ENCODE measurements around the gene GLB1L2.
"Not testable (repeated sequence)": the region's sequence is repeated elsewhere in the genome, so short reads cannot be mapped to it uniquely, and the experiment has no call there.

Gene GLB1L2, protein sequence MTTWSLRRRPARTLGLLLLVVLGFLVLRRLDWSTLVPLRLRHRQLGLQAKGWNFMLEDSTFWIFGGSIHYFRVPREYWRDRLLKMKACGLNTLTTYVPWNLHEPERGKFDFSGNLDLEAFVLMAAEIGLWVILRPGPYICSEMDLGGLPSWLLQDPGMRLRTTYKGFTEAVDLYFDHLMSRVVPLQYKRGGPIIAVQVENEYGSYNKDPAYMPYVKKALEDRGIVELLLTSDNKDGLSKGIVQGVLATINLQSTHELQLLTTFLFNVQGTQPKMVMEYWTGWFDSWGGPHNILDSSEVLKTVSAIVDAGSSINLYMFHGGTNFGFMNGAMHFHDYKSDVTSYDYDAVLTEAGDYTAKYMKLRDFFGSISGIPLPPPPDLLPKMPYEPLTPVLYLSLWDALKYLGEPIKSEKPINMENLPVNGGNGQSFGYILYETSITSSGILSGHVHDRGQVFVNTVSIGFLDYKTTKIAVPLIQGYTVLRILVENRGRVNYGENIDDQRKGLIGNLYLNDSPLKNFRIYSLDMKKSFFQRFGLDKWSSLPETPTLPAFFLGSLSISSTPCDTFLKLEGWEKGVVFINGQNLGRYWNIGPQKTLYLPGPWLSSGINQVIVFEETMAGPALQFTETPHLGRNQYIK
- long read RNA-seq, result 0 reads

DNA sequence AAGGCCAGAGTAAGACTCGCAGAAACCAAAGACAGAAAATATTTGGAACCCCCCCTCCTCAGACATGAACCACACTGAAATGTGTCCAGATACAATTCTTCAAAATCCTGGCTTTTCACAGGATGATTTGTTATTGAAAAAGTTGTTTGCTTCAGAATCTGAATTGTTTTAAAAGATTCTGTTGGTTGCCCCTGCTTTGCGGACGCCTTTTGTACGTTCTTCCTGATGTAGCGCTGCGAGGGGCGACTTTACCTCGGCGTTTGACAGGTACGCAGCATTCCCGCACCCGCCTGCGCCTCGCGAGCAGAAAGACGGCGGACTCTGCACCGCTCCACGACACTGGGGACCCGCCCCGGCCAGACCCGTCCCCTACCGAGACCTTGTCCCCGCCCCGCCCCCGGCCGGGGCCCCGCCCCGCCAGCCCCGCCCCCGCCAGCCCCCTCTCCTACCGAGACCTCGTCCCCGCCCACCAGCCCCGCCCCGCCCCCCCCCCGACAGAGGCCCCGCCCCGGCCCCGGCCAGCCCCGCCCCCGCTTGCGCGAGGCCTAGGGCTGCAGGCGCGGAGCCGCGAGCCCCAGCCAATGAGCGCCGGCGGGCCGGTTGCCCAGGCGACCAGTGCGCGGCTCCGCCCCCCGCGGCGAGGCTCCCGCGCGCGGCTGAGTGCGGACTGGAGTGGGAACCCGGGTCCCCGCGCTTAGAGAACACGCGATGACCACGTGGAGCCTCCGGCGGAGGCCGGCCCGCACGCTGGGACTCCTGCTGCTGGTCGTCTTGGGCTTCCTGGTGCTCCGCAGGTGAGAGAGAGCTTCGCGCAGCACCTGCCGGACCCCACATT is at the start of gene GLB1L2:
GLB1L2 (plus strand) TSS at position 635 of the 835 bp plus-strand sequence; CDS start at position 709, 74 bp downstream.
- no peak for TF ChIP-seq SPI1 (IDR thresholded peaks at IDR 0.05; ENCODE audit: borderline replicate concordance, low read depth)
- TF ChIP-seq, protein P1, sequence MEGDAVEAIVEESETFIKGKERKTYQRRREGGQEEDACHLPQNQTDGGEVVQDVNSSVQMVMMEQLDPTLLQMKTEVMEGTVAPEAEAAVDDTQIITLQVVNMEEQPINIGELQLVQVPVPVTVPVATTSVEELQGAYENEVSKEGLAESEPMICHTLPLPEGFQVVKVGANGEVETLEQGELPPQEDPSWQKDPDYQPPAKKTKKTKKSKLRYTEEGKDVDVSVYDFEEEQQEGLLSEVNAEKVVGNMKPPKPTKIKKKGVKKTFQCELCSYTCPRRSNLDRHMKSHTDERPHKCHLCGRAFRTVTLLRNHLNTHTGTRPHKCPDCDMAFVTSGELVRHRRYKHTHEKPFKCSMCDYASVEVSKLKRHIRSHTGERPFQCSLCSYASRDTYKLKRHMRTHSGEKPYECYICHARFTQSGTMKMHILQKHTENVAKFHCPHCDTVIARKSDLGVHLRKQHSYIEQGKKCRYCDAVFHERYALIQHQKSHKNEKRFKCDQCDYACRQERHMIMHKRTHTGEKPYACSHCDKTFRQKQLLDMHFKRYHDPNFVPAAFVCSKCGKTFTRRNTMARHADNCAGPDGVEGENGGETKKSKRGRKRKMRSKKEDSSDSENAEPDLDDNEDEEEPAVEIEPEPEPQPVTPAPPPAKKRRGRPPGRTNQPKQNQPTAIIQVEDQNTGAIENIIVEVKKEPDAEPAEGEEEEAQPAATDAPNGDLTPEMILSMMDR (IDR thresholded peaks at IDR 0.05; ENCODE audit: insufficient read depth, low read length), result no peak
- Histone ChIP-seq H3K4me3 (replicated peaks; ENCODE audit: insufficient read depth, low read length) (no peak within 1 kb of the TSS), H3K27ac (replicated peaks) (no peak within 1 kb of the TSS), H3K27me3 (ENCODE audit: insufficient read depth, poor library complexity, severe bottlenecking) (peaks cover 24% of the 10 kb centered on the region)
- peak in 1 of 2 experiments; percentile 27 for DNase-seq (ENCODE audit: low read depth in 1 of 2, low spot score in 1 of 2)

DNA sequence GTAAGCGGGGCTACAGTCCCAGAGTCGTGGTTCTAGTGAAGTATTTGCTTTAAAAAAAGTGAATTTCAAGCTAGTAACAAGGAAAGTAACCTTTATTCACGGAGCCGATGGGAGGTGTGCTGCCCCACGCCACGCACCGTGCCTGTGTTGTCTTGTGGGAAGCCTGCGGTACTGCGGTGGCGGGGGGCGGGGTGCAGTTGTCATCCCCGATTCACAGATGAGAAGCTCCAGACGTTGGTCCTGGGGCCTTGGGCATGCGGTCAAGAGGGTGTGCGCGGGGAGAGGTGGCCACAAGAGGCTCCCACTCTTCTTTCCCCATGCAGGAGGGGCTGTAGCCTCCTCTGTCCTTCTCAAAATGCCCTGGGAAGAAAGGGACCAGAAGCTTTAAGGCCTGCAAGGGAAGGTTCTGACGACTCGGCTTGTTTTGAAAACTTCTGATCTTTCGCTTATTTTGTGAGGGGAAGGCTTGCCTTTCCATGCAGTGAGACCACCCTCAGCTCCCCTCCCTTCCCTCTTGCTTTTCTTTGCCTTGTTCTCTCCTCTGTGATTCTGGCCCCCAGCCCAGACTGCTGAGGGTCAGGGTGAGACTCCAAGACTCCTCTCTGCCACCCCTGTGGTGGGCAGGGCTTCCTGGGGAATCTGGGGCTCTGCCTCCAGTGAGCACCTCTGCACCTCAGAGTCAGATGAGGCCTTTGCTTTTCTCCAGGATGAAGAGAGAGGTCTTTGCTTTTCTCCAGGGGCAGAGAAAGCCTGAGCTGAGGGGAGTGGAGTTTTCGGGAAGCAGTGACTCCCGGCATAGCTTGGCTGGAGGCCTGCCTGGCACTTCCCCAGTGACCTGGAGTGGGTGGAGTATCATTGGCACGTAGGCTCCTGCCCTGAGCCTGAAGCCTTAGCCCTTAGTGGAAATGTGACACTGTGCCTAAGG is 49.4 kb upstream of the GLB1L2 start:
- Histone ChIP-seq H3K4me3 (replicated peaks; ENCODE audit: insufficient read depth, low read length) (no peak overlapping the region), H3K27ac (replicated peaks) (no peak overlapping the region), H3K27me3 (ENCODE audit: insufficient read depth, poor library complexity, severe bottlenecking) (peaks cover 25% of the 10 kb centered on the region)
- no peak for DNase-seq (ENCODE audit: low read depth in 1 of 2, low spot score in 1 of 2)
- TF ChIP-seq SPI1 (IDR thresholded peaks at IDR 0.05; ENCODE audit: borderline replicate concordance, low read depth), result no peak

DNA sequence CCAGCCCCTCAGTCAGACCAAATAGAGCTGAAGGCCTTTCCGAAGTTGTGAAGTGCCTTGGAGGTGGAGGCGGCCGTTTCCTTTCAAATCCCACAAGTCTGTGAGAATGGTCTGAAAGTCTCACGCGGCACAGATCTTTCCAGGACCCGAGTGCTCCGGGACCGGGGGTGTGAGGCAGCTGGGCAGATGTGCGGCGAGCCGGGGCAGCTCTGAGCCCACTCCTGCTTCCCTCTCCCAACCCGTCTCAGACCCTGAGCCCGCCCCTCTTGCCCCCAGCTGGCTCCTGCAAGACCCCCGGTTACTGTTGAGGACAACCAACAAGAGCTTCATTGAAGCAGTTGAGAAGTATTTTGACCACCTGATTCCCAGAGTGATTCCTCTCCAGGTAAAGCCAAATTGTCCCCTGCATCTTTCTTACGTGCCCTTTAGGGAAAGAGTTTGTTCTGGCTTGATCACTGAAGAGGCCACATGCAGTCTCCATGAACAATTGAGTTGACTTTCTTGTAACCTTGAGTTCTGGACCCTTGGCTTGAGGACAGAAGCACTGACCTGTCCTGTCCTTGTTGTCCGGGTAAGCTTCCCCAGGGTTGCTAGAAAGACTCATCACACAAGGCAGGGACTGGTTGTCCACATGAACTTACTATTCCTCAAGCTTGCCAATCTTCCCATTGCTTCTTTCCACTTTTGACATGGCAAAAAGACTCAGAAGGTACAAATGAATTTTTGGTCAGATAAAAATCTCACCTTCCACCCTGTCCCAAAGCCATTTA is 48.1 kb upstream of the GLB1L2 start:
- no peak for DNase-seq (ENCODE audit: low read depth in 1 of 2, low spot score in 1 of 2)
- Histone ChIP-seq H3K27ac (replicated peaks) (no peak overlapping the region), H3K27me3 (ENCODE audit: insufficient read depth, poor library complexity, severe bottlenecking) (peaks cover 12% of the 10 kb centered on the region), H3K4me3 (replicated peaks; ENCODE audit: insufficient read depth, low read length) (no peak overlapping the region)
- TF ChIP-seq, protein P1 (IDR thresholded peaks at IDR 0.05; ENCODE audit: insufficient read depth, low read length), result no peak
- no peak for TF ChIP-seq POLR2AphosphoS5 (IDR thresholded peaks at IDR 0.05; ENCODE audit: low read depth)
- TF ChIP-seq, protein P2, sequence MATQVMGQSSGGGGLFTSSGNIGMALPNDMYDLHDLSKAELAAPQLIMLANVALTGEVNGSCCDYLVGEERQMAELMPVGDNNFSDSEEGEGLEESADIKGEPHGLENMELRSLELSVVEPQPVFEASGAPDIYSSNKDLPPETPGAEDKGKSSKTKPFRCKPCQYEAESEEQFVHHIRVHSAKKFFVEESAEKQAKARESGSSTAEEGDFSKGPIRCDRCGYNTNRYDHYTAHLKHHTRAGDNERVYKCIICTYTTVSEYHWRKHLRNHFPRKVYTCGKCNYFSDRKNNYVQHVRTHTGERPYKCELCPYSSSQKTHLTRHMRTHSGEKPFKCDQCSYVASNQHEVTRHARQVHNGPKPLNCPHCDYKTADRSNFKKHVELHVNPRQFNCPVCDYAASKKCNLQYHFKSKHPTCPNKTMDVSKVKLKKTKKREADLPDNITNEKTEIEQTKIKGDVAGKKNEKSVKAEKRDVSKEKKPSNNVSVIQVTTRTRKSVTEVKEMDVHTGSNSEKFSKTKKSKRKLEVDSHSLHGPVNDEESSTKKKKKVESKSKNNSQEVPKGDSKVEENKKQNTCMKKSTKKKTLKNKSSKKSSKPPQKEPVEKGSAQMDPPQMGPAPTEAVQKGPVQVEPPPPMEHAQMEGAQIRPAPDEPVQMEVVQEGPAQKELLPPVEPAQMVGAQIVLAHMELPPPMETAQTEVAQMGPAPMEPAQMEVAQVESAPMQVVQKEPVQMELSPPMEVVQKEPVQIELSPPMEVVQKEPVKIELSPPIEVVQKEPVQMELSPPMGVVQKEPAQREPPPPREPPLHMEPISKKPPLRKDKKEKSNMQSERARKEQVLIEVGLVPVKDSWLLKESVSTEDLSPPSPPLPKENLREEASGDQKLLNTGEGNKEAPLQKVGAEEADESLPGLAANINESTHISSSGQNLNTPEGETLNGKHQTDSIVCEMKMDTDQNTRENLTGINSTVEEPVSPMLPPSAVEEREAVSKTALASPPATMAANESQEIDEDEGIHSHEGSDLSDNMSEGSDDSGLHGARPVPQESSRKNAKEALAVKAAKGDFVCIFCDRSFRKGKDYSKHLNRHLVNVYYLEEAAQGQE (IDR thresholded peaks at IDR 0.05; ENCODE audit: insufficient replicate concordance, low read depth), result no peak
- no peak for TF ChIP-seq SPI1 (IDR thresholded peaks at IDR 0.05; ENCODE audit: borderline replicate concordance, low read depth)
- no peak for TF ChIP-seq GABPA (IDR thresholded peaks at IDR 0.05; ENCODE audit: low read depth)

DNA sequence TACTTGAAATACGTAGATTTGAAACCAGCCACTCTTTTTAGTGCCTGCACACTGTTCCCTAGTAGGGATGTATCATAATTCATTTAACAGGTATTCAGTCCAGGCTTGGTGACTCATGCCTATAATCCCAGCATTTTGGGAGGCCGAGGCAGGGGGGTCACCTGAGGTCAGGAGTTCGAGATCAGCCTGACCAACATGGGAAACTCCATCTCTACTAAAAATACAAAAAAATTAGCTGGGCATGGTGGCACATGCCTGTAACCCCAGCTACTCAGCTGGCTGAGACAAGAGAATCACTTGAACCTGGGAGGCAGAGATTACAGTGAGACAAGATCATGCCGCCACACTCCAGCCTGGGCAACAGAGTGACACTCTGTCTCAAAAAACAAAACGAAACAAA is 47.4 kb upstream of the GLB1L2 start:
- not testable (repeated sequence) for H3K4me3 ChIP-seq (replicated peaks; ENCODE audit: insufficient read depth, low read length); H3K27ac ChIP-seq (replicated peaks)

More for the DNA sequence above, 47.4 kb upstream of the GLB1L2 start:
- not testable (repeated sequence) for DNase-seq (ENCODE audit: low read depth in 1 of 2, low spot score in 1 of 2); H3K27me3 ChIP-seq (ENCODE audit: insufficient read depth, poor library complexity, severe bottlenecking)
